ENCODE measurements around the gene BCAS3.

The BCAS3 gene

GRCh38 chr17:61442136-61442775, 764.6 kb downstream of the BCAS3 start:
- no peak for DNase-seq

Data from retina (tissue), 1 donor.